NCI-H2081 treated with DMSO at 0.1 percent for 48 hours (cell line): ENCODE data around the gene INPPL1.

ENCODE experiments used
- DNase-seq: peaks from one replicate; lab custom pipeline; 2025; lab: John Stamatoyannopoulos, UW

INPPL1 gene

DNA sequence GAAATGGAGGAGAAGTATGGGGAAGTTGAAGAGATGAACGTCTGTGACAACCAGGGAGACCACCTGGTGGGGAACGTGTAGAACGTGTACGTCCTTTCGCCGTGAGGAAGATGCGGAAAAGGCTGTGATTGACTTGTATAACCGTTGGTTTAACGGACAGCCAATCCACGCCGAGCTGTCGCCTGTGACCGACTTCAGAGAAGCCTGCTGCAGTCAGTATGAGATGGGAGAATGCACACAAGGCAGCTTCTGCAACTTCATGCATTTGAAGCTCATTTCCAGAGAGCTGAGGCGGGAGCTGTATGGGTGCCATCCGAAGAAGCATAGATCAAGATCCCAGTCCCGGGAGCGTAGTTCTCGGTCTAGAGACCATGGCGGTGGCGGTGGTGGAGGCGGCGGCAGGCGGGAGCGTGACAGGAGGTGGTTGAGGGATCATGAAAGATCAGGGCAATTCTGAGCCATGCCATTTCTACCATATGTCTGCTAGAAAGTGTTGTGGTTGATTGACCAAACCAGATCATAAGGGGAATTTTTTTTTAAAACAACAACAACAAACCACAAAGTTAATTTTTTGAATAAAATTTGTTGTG, 56.3 kb downstream of the INPPL1 start:
- no peak for DNase-seq

DNA sequence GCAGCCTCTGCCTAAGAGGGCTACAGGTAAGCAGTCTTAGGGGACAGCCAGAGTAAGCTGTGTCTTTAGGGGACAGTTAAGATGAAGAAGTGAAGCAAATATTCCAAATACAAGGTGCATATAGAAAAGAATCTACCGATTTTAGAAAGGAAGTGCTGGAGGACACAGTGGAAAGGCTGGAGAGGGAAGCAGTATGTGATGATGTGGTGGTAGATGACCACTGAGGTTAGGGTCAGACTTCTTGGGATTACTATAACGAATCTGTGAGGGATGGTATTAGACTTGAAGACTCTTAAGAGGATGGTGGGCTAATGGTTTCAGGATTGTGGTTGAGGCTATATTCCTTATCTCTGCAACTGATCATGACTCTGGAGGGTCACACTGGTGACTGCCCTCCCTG, 59.4 kb downstream of the INPPL1 start:
- no peak for DNase-seq

DNA sequence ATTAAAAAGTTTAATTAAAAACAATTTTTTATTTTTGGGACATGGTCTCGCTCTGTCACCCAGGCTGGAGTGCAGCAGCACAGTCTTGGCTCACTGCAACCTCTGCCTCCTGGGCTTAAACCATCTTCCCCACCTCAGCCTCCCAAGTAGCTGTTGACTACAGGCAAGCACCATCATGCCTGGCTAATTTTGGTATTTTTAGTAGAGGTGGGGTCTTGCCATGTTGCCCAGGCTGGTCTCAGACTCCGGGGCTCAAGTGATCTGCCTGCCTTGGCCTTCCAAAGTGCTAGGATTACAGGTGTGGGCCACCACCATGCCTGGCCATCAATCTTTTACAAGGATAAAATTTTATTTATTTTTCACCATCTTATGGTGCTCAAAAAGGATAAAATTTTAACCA, 62.7 kb downstream of the INPPL1 start:
- no peak for DNase-seq
